Bronchial epithelial cell (primary cell): ENCODE data around the gene STIM2. TPM values are rescaled to one million over a fixed set of nuclear protein-coding genes. Genes with fewer than 3 reads are reported as not detected.

Experiments used
- DNase-seq: peaks from one replicate; pipeline ENCODE4 v3.0.0-alpha.2; 2010; ENCODE audit warnings: low read depth
- FAIRE-seq: peaks from 2 replicates; lab custom pipeline; 2011; peaks lifted over from hg19 to GRCh38; lab: Jason Lieb, UNC
- H3K27me3 ChIP-seq: 2 replicates; pipeline ENCODE4 v1.5.1; 2011; ENCODE audit warnings: low read length; ENCODE audit not compliant: control insufficient read depth, insufficient read depth
- H3K36me3 ChIP-seq: 2 replicates; pipeline ENCODE4 v1.5.1; 2011; ENCODE audit warnings: low read length; ENCODE audit not compliant: control insufficient read depth, insufficient read depth
- H3K4me3 ChIP-seq: 2 replicates; pipeline ENCODE4 v1.5.1; 2011; ENCODE audit warnings: mild to moderate bottlenecking, low read depth, low read length, control low read depth
- CTCF ChIP-seq: IDR thresholded peaks from 2 replicates; pipeline ENCODE4 v1.5.1; 2011; ENCODE audit warnings: mild to moderate bottlenecking, moderate library complexity, low read length, control low read depth, inconsistent platforms; ENCODE audit not compliant: insufficient read depth, severe bottlenecking
- total RNA-seq: library from RNA; depleted of rRNA; stranded (reverse); fragments of >200 nt; gene quantifications from 2 replicates; pipeline ENCODE4 v1.2.1, GENCODE V29; 2014

Gene STIM2
- total RNA-seq, 1 donor from 2014 or later = 7.6 TPM

- no peak for TF ChIP-seq CTCF
- no peak for DNase-seq
- H3K36me3 ChIP-seq = no peaks in the 10 kb centered on the region
- H3K27me3 ChIP-seq = no peaks in the 10 kb centered on the region
- no peak for FAIRE-seq
- no peak overlapping the region for H3K4me3 ChIP-seq
Observed at GRCh38 chr4:26993967-26994366, 133.3 kb downstream of the STIM2 start.

- no peak for FAIRE-seq
- DNase-seq = no peak
- TF ChIP-seq CTCF = no peak
- Histone ChIP-seq H3K36me3 (no peaks in the 10 kb centered on the region), H3K27me3 (no peaks in the 10 kb centered on the region), H3K4me3 (no peak overlapping the region)
Observed at GRCh38 chr4:26995316-26995715, 134.7 kb downstream of the STIM2 start.

- Histone ChIP-seq H3K27me3 (no peaks in the 10 kb centered on the region), H3K4me3 (no peak overlapping the region), H3K36me3 (no peaks in the 10 kb centered on the region)
- TF ChIP-seq CTCF = no peak
- DNase-seq (no peak), FAIRE-seq (no peak)
Observed at GRCh38 chr4:26996745-26997144, 136.1 kb downstream of the STIM2 start.

GRCh38 chr4:26999689-27000088 lies 139.0 kb downstream of the STIM2 start:
- no peak overlapping the region for H3K4me3 ChIP-seq
- no peaks in the 10 kb centered on the region for H3K36me3 ChIP-seq
- no peak for DNase-seq
- TF ChIP-seq CTCF = no peak
- no peaks in the 10 kb centered on the region for H3K27me3 ChIP-seq
- no peak for FAIRE-seq

GRCh38 chr4:27000122-27000521 lies 139.5 kb downstream of the STIM2 start:
- FAIRE-seq = no peak
- Histone ChIP-seq H3K4me3 (no peak overlapping the region), H3K36me3 (no peaks in the 10 kb centered on the region), H3K27me3 (no peaks in the 10 kb centered on the region)
- TF ChIP-seq CTCF = no peak
- DNase-seq = no peak

- H3K4me3 ChIP-seq = no peak overlapping the region
- no peak for FAIRE-seq
- no peaks in the 10 kb centered on the region for H3K27me3 ChIP-seq
- H3K36me3 ChIP-seq = no peaks in the 10 kb centered on the region
- DNase-seq = peak; percentile 29
- peak; percentile 41 for TF ChIP-seq CTCF
Observed at GRCh38 chr4:27000820-27001219, 140.2 kb downstream of the STIM2 start.
